NCI-H748 (cell line): Measurements from ENCODE around the gene PRR5.
"Not testable (repeated sequence)": the region's sequence is repeated elsewhere in the genome, so short reads cannot be mapped to it uniquely, and the experiment has no call there.

Experiments used
- DNase-seq: peaks from one replicate; lab custom pipeline; 2025; ENCODE audit not compliant: unreplicated experiment; lab: John Stamatoyannopoulos, UW

Gene PRR5

DNA sequence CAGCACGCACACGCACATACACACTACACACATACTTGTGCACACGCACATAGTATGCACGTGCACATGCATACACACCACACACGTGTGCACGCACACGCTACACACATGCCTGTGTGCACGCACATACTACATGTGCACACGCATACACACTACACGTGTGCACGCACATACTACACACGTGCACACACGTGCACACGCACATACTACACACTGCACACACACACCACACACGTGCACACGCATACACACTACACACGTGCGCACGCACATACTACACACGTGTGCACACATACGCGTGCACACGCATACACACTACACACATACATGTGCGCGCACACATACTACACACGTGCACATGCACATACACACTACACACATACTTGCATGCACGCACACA is 30.7 kb downstream of the PRR5 start:
- DNase-seq, result no peak

DNA sequence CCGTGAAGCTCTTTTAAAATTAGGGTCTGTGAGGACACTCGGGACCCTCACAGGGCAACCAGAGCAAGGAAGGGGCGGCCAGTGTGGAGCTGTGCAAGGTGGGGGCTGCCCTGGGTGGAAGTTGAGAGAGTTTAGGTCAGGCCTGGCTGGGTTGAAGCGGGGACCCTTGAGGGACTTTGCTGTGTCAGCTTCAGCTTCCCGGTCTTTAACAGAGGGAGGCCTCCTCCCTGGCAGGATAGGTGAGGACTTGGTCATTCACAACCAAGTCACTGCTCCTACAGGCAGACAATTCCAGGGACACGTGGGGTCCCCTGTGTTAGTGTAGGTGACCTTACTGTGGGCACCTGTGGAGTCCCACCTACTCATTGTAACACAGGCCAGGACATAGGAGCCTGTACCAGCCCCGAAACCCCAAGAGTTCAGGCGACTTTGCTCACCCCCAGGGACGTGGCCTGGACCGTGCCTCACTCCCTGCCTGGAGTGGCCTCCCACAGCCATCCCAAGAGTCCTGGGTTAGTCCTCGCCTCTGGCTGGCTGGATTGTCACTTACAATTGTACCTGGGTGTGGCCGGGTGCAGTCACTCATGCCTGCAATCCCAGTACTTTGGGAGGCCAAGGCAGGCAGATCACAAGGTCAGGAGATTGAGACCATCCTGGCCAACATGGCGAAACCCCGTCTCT is 31.6 kb downstream of the PRR5 start:
- DNase-seq, result no peak

DNA sequence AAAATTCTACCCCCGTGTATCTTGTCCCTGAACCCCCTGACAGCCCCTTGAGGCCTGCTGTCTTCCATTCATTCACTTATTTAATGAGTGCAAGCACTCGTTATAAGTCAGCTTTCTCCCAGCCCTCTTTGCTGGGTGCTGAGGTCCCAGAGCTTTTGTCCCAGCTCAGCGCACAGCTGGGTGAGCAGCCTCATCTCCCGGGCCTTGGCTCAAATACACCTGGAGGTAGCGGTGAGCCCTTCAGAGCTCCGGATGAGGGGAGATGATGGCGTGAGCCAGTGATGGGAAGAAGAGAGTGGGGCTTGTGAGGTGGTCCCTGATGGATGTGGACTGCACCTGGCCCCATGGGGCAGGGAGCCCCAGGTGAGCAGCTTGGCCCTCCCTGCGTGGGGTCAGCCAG is 32.3 kb downstream of the PRR5 start:
- no peak for DNase-seq

DNA sequence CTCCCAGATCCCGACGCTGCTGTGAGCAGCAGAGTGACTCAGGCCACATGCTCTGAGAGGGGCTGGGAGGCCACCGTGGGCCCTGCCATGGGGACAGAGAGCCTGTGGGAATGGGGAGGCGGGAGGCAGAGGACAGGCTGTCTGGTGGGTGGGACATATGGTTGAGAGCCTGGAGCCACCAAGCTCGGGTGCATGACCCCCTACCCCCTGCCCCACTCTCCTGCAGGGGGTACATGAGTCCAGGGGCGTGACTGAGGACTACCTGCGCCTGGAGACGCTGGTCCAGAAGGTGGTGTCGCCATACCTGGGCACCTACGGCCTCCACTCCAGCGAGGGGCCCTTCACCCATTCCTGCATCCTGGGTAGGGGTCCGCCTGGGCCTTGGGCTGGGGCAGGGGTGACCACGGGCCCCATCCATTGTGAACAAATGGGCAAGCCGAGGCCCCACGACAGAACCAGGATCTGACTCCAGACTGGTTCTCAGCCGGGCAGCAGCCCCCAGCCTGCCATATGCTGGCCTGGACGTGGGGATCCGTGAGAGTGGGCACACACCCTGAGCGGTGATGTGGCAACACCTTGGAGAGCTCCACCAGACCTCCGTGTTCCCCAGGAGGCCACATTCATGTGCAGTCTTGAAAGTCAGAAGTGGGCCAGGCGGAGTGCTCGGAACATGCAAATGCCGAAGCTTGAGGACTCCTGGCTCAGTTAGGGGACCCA is 33.0 kb downstream of the PRR5 start:
- no peak for DNase-seq

DNA sequence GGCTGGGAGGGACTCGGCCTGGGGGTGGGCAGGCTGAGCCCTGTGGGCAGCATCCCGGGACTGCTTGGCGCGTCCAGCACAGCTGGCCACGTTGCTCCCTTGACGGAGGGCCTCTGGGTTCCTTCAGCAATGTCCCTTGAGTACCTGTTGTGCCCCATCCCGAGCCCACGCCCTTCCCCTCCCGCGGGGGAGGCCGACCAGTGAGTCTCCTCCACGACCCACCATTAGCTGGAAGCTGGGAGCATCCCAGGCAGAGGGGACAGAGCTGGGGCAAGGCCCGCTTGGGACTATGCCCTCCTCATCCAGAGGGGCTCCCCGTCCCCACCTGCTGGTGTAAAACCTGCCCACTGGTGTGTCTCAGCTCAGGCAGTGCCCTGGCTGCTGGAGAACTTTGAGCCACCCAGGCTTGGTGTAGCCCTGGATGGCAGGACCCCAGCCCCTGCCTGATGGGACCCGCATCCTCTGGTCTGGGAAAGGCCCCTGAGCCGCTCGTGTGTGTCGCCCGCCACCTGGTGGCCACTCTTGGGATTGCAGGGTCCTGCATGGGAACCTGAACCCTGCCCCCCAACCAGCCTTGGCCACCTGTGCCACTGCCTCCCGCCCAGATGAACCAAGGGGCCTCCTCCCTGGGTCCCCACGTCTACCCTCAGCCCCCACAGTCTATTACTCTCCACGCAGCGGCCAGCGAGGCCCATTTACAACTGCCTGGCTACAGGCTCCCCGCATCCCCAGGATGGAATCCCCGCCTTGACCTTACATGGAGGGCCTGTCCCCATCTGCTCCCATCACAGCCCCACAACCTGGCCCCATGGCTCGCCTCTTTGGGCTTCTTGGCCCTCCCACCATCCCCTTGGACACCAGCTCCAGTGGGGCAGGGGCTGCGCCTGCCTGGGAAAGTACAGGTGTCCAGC is 33.8 kb downstream of the PRR5 start:
- DNase-seq, result peak; percentile 63

- DNase-seq, result no peak
Measured at GRCh38 chr22:44736581-44737405, 34.8 kb downstream of the PRR5 start.

DNA sequence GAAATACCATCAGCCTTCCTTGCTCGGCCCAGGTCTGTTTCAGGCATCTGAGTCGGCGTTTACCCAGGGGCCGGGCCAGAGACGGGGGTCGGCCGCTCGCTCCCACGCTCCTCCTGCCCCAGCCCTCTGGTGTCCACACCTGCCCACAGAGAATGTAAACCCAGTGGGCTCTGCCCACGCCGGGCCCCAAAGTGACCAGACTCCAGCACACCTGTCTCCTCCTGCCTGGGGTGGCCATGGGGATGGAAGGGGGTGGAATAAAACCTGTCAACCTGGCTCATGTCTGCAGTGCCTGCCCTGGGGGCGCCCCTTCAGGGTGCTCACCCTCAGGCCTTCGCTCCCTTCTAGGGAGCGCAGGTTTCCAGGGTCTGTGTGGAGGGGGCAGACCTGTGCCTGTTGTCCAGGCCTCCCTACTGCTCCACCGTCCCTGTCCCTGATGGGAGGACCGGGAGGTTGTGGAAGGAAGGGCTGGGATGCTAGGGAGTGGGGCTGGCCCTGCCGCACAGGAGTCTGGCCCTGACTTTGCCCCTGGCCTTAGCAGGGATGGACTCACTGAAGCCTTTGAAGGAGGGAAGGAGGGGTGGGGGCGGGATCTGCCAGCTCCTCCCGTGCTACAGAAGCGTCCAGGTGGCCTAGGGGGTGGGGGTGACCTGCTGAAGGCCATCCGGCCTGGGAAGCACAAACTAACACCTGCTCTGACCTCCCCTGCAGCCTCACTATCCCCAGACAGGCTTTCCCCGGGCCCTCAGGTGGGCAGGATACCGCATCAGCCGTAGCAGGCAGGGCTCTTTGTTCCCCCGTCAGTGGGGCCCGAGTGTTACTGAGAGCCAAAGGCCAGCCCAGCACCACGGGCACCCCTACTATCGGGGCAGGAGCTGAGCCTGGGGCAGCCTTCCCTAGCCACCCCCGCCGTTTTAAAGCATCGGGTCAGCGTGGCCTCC is 35.7 kb downstream of the PRR5 start:
- DNase-seq, result no peak

DNA sequence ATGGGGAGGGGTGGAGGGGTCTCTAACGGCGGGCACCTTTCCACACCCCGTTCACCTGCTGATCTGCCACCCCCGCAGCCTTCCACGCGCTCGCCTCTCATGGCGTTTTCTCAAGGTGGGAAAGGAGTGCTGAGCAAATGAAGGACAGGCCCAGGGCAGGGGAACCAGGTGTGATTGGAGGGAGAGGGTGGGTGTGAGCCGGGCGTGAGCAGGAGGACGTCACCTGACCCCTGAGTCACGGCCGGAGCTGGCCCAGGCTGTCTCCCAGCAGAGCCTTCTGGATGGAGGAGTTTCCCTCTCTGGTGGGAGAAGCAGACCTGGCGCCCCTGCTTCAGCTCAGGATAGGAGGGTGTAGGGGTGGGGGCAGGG is 36.3 kb downstream of the PRR5 start:
- DNase-seq, result no peak

DNA sequence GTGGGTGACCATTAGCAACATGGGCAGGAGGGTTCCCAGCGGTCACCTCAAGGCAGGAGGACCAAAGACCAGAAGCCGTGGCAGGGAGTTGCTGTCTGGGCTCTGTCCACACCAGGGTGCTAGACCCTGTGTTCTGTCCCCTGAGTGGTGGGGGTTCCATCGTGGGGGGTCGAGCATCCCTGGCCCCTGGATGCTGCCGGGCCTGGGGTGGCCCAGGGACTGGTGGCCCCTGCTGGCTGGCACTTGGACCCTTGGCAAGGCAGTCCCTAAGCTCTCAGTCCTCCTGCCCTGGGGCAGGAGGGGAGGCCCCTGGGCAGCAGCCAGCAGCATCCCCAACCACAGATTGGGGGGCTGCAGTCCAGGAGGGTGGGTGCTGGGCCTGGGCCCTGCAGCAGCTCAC is 37.0 kb downstream of the PRR5 start:
- no peak for DNase-seq

DNA sequence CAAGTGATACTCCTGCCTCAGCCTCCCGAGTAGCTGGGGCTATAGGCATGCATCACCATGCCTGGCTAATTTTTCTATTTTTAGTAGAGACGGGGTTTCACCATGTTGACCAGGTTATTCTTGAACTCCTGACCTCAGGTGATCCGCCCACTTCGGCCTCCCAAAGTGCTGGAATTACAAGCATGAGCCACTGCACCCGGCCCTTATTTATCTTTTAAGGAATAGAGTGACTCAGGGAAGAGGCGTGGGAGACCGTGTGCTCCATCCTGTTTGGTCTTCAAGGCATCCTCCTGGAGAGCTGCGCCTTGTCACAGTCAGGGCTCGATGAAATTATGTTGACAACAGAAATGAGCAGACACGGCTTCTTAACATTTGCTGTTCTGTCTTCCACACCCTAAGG is 37.7 kb downstream of the PRR5 start:
- DNase-seq, result not testable (repeated sequence)

- no peak for DNase-seq
Measured at GRCh38 chr22:44740307-44740706, 38.3 kb downstream of the PRR5 start.

DNA sequence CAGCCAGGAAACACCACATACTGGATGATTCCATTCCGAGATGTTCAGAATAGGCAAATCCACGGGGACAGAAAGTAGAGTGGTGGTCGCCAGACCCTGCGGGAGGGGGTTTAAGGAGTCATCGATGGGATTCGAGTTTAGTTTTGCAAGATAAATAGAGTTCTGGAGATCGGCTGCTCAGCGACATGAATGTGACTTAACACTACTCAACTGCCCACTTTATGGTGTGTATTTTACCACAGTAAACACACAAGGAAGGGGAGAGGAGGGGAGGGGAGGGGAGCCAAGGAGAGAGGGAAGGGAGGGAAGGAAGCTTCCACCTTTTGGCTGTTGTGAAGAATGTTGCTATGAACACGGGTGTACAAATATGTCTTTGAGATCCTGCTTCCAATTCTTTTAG is 39.9 kb downstream of the PRR5 start:
- no peak for DNase-seq

DNA sequence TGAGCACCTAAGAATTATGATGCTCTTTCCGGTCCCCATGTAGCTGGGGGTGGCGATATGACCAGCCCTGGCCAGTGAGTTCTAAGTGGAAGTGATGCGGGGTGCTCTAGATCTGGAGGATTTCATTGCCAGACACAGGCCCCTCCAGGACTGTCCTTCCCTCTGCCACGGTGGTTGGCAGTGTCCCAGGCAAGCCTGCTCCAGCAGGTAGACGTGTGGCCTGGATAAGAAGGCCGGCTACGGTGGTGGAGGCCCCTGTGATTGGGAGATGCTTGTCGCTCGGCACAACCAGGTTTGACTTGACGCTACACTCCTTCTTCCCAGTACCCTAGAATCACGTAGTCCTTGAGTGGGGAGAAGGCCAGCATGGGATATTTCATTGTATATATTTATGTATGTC is 41.2 kb downstream of the PRR5 start:
- no peak for DNase-seq

- peak; percentile 18 for DNase-seq
Measured at GRCh38 chr22:44743804-44744211, 41.8 kb downstream of the PRR5 start.

- DNase-seq, result no peak
Measured at GRCh38 chr22:44745853-44746789, 44.1 kb downstream of the PRR5 start.

DNA sequence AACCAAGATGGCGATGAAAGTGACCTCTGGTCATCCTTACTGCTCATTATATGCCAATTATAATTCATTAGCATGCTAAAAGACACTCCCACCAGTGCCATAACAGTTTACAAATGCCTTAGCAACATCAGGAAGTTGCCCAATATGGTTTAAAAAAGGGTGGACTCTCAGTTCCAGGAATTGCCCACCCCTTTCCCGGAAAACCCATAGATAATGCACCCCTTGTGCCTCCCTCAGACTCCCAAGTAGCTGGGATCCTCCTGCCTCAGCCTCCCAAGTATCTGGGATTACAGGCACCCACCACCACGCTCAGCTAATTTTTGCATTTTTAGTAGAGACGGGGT is 45.8 kb downstream of the PRR5 start:
- DNase-seq, result not testable (repeated sequence)

GRCh38 chr22:44748524-44748923 is 46.5 kb downstream of the PRR5 start:
- no peak for DNase-seq

DNA sequence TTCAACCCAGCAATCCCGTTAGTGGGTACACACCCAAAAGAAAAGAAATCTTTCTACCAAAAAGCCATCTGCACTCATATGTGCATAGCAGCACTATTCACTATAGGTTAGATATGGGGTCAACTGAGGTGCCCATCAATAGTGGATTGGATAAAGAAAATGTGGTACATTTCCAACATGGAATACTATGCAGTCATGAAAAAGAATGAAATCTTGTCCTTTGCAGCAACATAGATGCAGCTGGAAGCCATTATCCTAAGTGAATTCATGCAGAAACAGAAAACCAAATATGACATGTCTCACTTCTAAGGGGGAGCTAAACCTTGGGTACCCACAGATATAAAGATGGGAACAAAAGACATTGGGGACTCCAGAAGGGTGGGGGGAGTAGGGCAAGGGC is 48.5 kb downstream of the PRR5 start:
- no peak for DNase-seq
